ENCODE measurements around the gene LRRC1.

The LRRC1 gene

GRCh38 chr6:53879608-53880007 is 84.8 kb downstream of the LRRC1 start:
- no peaks in the 10 kb centered on the region for H3K4me1 ChIP-seq (ENCODE audit: insufficient read depth, insufficient read length)
- H3K9me3 ChIP-seq (ENCODE audit: insufficient read depth, low read length), result no peaks in the 10 kb centered on the region
- no peaks in the 10 kb centered on the region for H3K27me3 ChIP-seq (ENCODE audit: insufficient read depth, insufficient read length)
- DNase-seq (ENCODE audit: low read depth, low spot score), result no peak
- no peak overlapping the region for H3K4me3 ChIP-seq (ENCODE audit: insufficient read length, low read depth)
- TF ChIP-seq SUZ12 (IDR thresholded peaks at IDR 0.05; ENCODE audit: extremely low read depth, insufficient read depth, insufficient read length) (no peak), ZNF274 (IDR thresholded peaks at IDR 0.05; ENCODE audit: low read depth, low read length) (no peak), YY1 (IDR thresholded peaks at IDR 0.05; ENCODE audit: insufficient read depth, insufficient read length) (no peak)
- no peaks in the 10 kb centered on the region for H3K36me3 ChIP-seq (ENCODE audit: insufficient read depth, insufficient read length, low read length)
- no peak overlapping the region for H3K9ac ChIP-seq (ENCODE audit: insufficient read length, low read depth)

DNA sequence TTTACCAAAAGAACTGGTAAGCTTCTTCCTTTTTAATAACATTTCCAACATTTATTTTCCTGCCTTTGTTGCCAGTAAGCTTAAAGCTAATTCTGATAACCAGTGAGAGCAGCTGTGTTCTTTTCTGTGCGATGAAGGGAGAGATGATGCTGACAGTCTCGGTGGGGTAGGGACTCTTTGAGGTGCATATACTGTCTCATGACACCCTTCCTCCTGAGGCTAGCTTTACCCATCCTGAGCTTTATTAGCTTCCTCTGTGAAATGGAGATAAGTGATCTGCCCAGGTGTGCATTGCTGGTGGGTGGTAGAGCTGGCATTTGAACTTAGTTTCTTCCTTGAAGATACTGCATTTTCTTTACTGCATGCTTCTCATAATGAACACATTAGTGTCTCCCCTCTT is 92.5 kb downstream of the LRRC1 start:
- no peaks in the 10 kb centered on the region for H3K9me3 ChIP-seq (ENCODE audit: insufficient read depth, low read length)
- H3K4me3 ChIP-seq (ENCODE audit: insufficient read length, low read depth), result no peak overlapping the region
- no peak for DNase-seq (ENCODE audit: low read depth, low spot score)
- no peak overlapping the region for H3K9ac ChIP-seq (ENCODE audit: insufficient read length, low read depth)
- H3K27me3 ChIP-seq (ENCODE audit: insufficient read depth, insufficient read length), result no peaks in the 10 kb centered on the region
- no peak for TF ChIP-seq YY1 (IDR thresholded peaks at IDR 0.05; ENCODE audit: insufficient read depth, insufficient read length)
- TF ChIP-seq SUZ12 (IDR thresholded peaks at IDR 0.05; ENCODE audit: extremely low read depth, insufficient read depth, insufficient read length), result no peak
- no peak for TF ChIP-seq ZNF274 (IDR thresholded peaks at IDR 0.05; ENCODE audit: low read depth, low read length)
- no peaks in the 10 kb centered on the region for H3K36me3 ChIP-seq (ENCODE audit: insufficient read depth, insufficient read length, low read length)
- H3K4me1 ChIP-seq (ENCODE audit: insufficient read depth, insufficient read length), result no peaks in the 10 kb centered on the region

DNA sequence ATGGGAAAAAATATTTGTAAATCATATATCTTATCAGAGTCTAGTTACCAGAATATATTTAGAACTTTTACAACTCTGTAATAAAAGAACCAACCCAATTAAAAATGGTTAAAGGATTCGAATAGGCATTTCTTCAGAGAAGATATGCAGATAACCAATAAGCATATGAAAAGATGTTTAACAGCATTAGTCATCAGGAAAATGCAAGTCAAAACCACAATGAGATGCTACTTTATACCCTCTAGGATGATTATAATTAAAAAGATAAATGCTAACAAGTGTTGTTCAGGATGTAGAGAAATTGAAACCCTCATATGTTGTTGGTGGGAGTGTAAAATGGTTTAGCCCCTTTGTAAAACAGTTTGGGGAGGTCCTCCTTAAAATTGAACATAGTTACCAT is 94.1 kb downstream of the LRRC1 start:
- TF ChIP-seq ZNF274 (IDR thresholded peaks at IDR 0.05; ENCODE audit: low read depth, low read length) (no peak), YY1 (IDR thresholded peaks at IDR 0.05; ENCODE audit: insufficient read depth, insufficient read length) (no peak), SUZ12 (IDR thresholded peaks at IDR 0.05; ENCODE audit: extremely low read depth, insufficient read depth, insufficient read length) (no peak)
- no peaks in the 10 kb centered on the region for H3K4me1 ChIP-seq (ENCODE audit: insufficient read depth, insufficient read length)
- no peak overlapping the region for H3K9ac ChIP-seq (ENCODE audit: insufficient read length, low read depth)
- no peak overlapping the region for H3K4me3 ChIP-seq (ENCODE audit: insufficient read length, low read depth)
- no peaks in the 10 kb centered on the region for H3K36me3 ChIP-seq (ENCODE audit: insufficient read depth, insufficient read length, low read length)
- no peaks in the 10 kb centered on the region for H3K27me3 ChIP-seq (ENCODE audit: insufficient read depth, insufficient read length)
- no peak for DNase-seq (ENCODE audit: low read depth, low spot score)
- no peaks in the 10 kb centered on the region for H3K9me3 ChIP-seq (ENCODE audit: insufficient read depth, low read length)

DNA sequence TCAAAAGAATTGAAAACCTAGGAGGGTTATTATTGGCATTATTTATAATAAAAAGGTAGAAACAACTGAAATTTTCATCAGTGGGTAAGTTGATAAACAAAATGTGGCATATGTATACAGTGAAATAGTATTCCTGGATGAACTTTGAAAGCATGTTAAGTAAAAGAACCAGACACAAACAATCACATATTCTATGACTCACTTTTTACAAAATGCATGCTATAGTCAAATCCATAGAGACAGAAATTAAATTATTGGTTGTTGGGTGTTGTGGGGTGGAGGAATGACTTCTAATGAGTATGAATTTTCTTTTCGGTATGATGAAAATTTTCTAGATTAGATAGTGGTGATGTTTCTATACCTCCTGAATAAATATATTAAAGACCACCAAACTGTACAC is 94.6 kb downstream of the LRRC1 start:
- Histone ChIP-seq H3K36me3 (ENCODE audit: insufficient read depth, insufficient read length, low read length) (no peaks in the 10 kb centered on the region), H3K4me3 (ENCODE audit: insufficient read length, low read depth) (no peak overlapping the region), H3K9me3 (ENCODE audit: insufficient read depth, low read length) (no peaks in the 10 kb centered on the region), H3K27me3 (ENCODE audit: insufficient read depth, insufficient read length) (no peaks in the 10 kb centered on the region), H3K4me1 (ENCODE audit: insufficient read depth, insufficient read length) (no peaks in the 10 kb centered on the region), H3K9ac (ENCODE audit: insufficient read length, low read depth) (no peak overlapping the region)
- TF ChIP-seq ZNF274 (IDR thresholded peaks at IDR 0.05; ENCODE audit: low read depth, low read length) (no peak), SUZ12 (IDR thresholded peaks at IDR 0.05; ENCODE audit: extremely low read depth, insufficient read depth, insufficient read length) (no peak), YY1 (IDR thresholded peaks at IDR 0.05; ENCODE audit: insufficient read depth, insufficient read length) (no peak)
- DNase-seq (ENCODE audit: low read depth, low spot score), result no peak

GRCh38 chr6:53892707-53893106 is 97.9 kb downstream of the LRRC1 start:
- no peak overlapping the region for H3K9ac ChIP-seq (ENCODE audit: insufficient read length, low read depth)
- H3K27me3 ChIP-seq (ENCODE audit: insufficient read depth, insufficient read length), result no peaks in the 10 kb centered on the region
- no peak for DNase-seq (ENCODE audit: low read depth, low spot score)
- no peak overlapping the region for H3K4me3 ChIP-seq (ENCODE audit: insufficient read length, low read depth)
- TF ChIP-seq YY1 (IDR thresholded peaks at IDR 0.05; ENCODE audit: insufficient read depth, insufficient read length) (no peak), SUZ12 (IDR thresholded peaks at IDR 0.05; ENCODE audit: extremely low read depth, insufficient read depth, insufficient read length) (no peak), ZNF274 (IDR thresholded peaks at IDR 0.05; ENCODE audit: low read depth, low read length) (no peak)
- H3K4me1 ChIP-seq (ENCODE audit: insufficient read depth, insufficient read length), result no peaks in the 10 kb centered on the region
- H3K36me3 ChIP-seq (ENCODE audit: insufficient read depth, insufficient read length, low read length), result peaks cover 2% of the 10 kb centered on the region
- H3K9me3 ChIP-seq (ENCODE audit: insufficient read depth, low read length), result no peaks in the 10 kb centered on the region

- Histone ChIP-seq H3K36me3 (ENCODE audit: insufficient read depth, insufficient read length, low read length) (peaks cover 2% of the 10 kb centered on the region), H3K9ac (ENCODE audit: insufficient read length, low read depth) (no peak overlapping the region), H3K4me1 (ENCODE audit: insufficient read depth, insufficient read length) (no peaks in the 10 kb centered on the region), H3K9me3 (ENCODE audit: insufficient read depth, low read length) (no peaks in the 10 kb centered on the region), H3K27me3 (ENCODE audit: insufficient read depth, insufficient read length) (no peaks in the 10 kb centered on the region), H3K4me3 (ENCODE audit: insufficient read length, low read depth) (no peak overlapping the region)
- DNase-seq (ENCODE audit: low read depth, low spot score), result no peak
- no peak for TF ChIP-seq ZNF274 (IDR thresholded peaks at IDR 0.05; ENCODE audit: low read depth, low read length)
- no peak for TF ChIP-seq SUZ12 (IDR thresholded peaks at IDR 0.05; ENCODE audit: extremely low read depth, insufficient read depth, insufficient read length)
- no peak for TF ChIP-seq YY1 (IDR thresholded peaks at IDR 0.05; ENCODE audit: insufficient read depth, insufficient read length)
Observed at GRCh38 chr6:53894091-53894490, 99.3 kb downstream of the LRRC1 start.

- Histone ChIP-seq H3K36me3 (ENCODE audit: insufficient read depth, insufficient read length, low read length) (peaks cover 2% of the 10 kb centered on the region), H3K4me3 (ENCODE audit: insufficient read length, low read depth) (no peak overlapping the region), H3K9me3 (ENCODE audit: insufficient read depth, low read length) (no peaks in the 10 kb centered on the region), H3K4me1 (ENCODE audit: insufficient read depth, insufficient read length) (no peaks in the 10 kb centered on the region), H3K9ac (ENCODE audit: insufficient read length, low read depth) (no peak overlapping the region), H3K27me3 (ENCODE audit: insufficient read depth, insufficient read length) (no peaks in the 10 kb centered on the region)
- TF ChIP-seq YY1 (IDR thresholded peaks at IDR 0.05; ENCODE audit: insufficient read depth, insufficient read length) (no peak), SUZ12 (IDR thresholded peaks at IDR 0.05; ENCODE audit: extremely low read depth, insufficient read depth, insufficient read length) (no peak), ZNF274 (IDR thresholded peaks at IDR 0.05; ENCODE audit: low read depth, low read length) (no peak)
- no peak for DNase-seq (ENCODE audit: low read depth, low spot score)
Observed at GRCh38 chr6:53896196-53896595, 101.4 kb downstream of the LRRC1 start.

Measured in NT2/D1 (cell line).